ENCODE results near the gene POLR2C.
A peak's percentile ranks its signal among the peaks of the same experiment; 100 is the strongest.

Gene POLR2C

GRCh38 chr16:57462209-57462977, at the start of gene POLR2C:
Gene POLR2C, plus strand, starts transcription at chr16:57462679. Its CDS starts 46 bp downstream, at chr16:57462725.
- H3K9me3 ChIP-seq (ENCODE audit: control insufficient read depth, insufficient read depth, low read length): no peaks in the 10 kb centered on the region
- no peaks in the 10 kb centered on the region for H3K4me1 ChIP-seq (ENCODE audit: insufficient read depth, low read length)
- H3K9ac ChIP-seq (ENCODE audit: low read depth, low read length): peak within 1 kb of the TSS; percentile 63
- peaks cover 15% of the 10 kb centered on the region for H3K36me3 ChIP-seq (ENCODE audit: insufficient read depth, low read length)

GRCh38 chr16:57413301-57413730, 49.2 kb upstream of the POLR2C start:
- H3K4me1 ChIP-seq (ENCODE audit: insufficient read depth, low read length): peaks cover 5% of the 10 kb centered on the region; the same call in 1 of the 2 replicates
- H3K9ac ChIP-seq (ENCODE audit: low read depth, low read length): no peak overlapping the region
- H3K9me3 ChIP-seq (ENCODE audit: control insufficient read depth, insufficient read depth, low read length): no peaks in the 10 kb centered on the region
- H3K36me3 ChIP-seq (ENCODE audit: insufficient read depth, low read length): no peaks in the 10 kb centered on the region

- peaks cover 8% of the 10 kb centered on the region; the same call in 1 of the 2 replicates for H3K4me1 ChIP-seq (ENCODE audit: insufficient read depth, low read length)
- no peaks in the 10 kb centered on the region for H3K9me3 ChIP-seq (ENCODE audit: control insufficient read depth, insufficient read depth, low read length)
- no peak overlapping the region for H3K9ac ChIP-seq (ENCODE audit: low read depth, low read length)
- no peaks in the 10 kb centered on the region for H3K36me3 ChIP-seq (ENCODE audit: insufficient read depth, low read length)
Measured at GRCh38 chr16:57413733-57414132, 48.7 kb upstream of the POLR2C start.

- Histone ChIP-seq H3K9me3 (ENCODE audit: control insufficient read depth, insufficient read depth, low read length) (no peaks in the 10 kb centered on the region), H3K9ac (ENCODE audit: low read depth, low read length) (peak overlapping the region; percentile 44), H3K4me1 (ENCODE audit: insufficient read depth, low read length) (peaks cover 13% of the 10 kb centered on the region; the same call in 1 of the 2 replicates), H3K36me3 (ENCODE audit: insufficient read depth, low read length) (no peaks in the 10 kb centered on the region)
Measured at GRCh38 chr16:57416084-57416483, 46.4 kb upstream of the POLR2C start.

GRCh38 chr16:57419506-57419905, 43.0 kb upstream of the POLR2C start:
- H3K9ac ChIP-seq (ENCODE audit: low read depth, low read length): no peak overlapping the region

GRCh38 chr16:57422026-57422944, 40.2 kb upstream of the POLR2C start:
- Histone ChIP-seq H3K9me3 (ENCODE audit: control insufficient read depth, insufficient read depth, low read length) (no peaks in the 10 kb centered on the region), H3K9ac (ENCODE audit: low read depth, low read length) (no peak overlapping the region), H3K4me1 (ENCODE audit: insufficient read depth, low read length) (0 out of 2 replicates have a peak, but pooled peaks cover 8% of the 10 kb centered on the region), H3K36me3 (ENCODE audit: insufficient read depth, low read length) (no peaks in the 10 kb centered on the region)

More at GRCh38 chr16:57419506-57419905, 43.0 kb upstream of the POLR2C start:
- Histone ChIP-seq H3K4me1 (ENCODE audit: insufficient read depth, low read length) (peaks cover 13% of the 10 kb centered on the region; the same call in 1 of the 2 replicates), H3K36me3 (ENCODE audit: insufficient read depth, low read length) (no peaks in the 10 kb centered on the region), H3K9me3 (ENCODE audit: control insufficient read depth, insufficient read depth, low read length) (no peaks in the 10 kb centered on the region)

GRCh38 chr16:57423152-57423551, 39.3 kb upstream of the POLR2C start:
- H3K9ac ChIP-seq (ENCODE audit: low read depth, low read length): no peak overlapping the region
- H3K9me3 ChIP-seq (ENCODE audit: control insufficient read depth, insufficient read depth, low read length): no peaks in the 10 kb centered on the region
- no peaks in the 10 kb centered on the region for H3K36me3 ChIP-seq (ENCODE audit: insufficient read depth, low read length)
- 0 out of 2 replicates have a peak, but pooled peaks cover 8% of the 10 kb centered on the region for H3K4me1 ChIP-seq (ENCODE audit: insufficient read depth, low read length)

GRCh38 chr16:57424583-57424982, 37.9 kb upstream of the POLR2C start:
- Histone ChIP-seq H3K36me3 (ENCODE audit: insufficient read depth, low read length) (peaks cover 4% of the 10 kb centered on the region; the same call in 1 of the 2 replicates), H3K9ac (ENCODE audit: low read depth, low read length) (no peak overlapping the region), H3K4me1 (ENCODE audit: insufficient read depth, low read length) (no peaks in the 10 kb centered on the region), H3K9me3 (ENCODE audit: control insufficient read depth, insufficient read depth, low read length) (no peaks in the 10 kb centered on the region)

GRCh38 chr16:57426356-57426755, 36.1 kb upstream of the POLR2C start:
- Histone ChIP-seq H3K9ac (ENCODE audit: low read depth, low read length) (no peak overlapping the region), H3K4me1 (ENCODE audit: insufficient read depth, low read length) (no peaks in the 10 kb centered on the region), H3K9me3 (ENCODE audit: control insufficient read depth, insufficient read depth, low read length) (no peaks in the 10 kb centered on the region), H3K36me3 (ENCODE audit: insufficient read depth, low read length) (peaks cover 15% of the 10 kb centered on the region)

- H3K9ac ChIP-seq (ENCODE audit: low read depth, low read length): no peak overlapping the region
- no peaks in the 10 kb centered on the region for H3K9me3 ChIP-seq (ENCODE audit: control insufficient read depth, insufficient read depth, low read length)
- peaks cover 17% of the 10 kb centered on the region for H3K36me3 ChIP-seq (ENCODE audit: insufficient read depth, low read length)
- H3K4me1 ChIP-seq (ENCODE audit: insufficient read depth, low read length): no peaks in the 10 kb centered on the region
Measured at GRCh38 chr16:57427307-57427706, 35.2 kb upstream of the POLR2C start.

GRCh38 chr16:57427824-57428223, 34.7 kb upstream of the POLR2C start:
- no peaks in the 10 kb centered on the region for H3K9me3 ChIP-seq (ENCODE audit: control insufficient read depth, insufficient read depth, low read length)
- H3K36me3 ChIP-seq (ENCODE audit: insufficient read depth, low read length): peaks cover 22% of the 10 kb centered on the region
- H3K4me1 ChIP-seq (ENCODE audit: insufficient read depth, low read length): no peaks in the 10 kb centered on the region
- H3K9ac ChIP-seq (ENCODE audit: low read depth, low read length): no peak overlapping the region

GRCh38 chr16:57430955-57431354, 31.5 kb upstream of the POLR2C start:
- Histone ChIP-seq H3K4me1 (ENCODE audit: insufficient read depth, low read length) (no peaks in the 10 kb centered on the region), H3K9ac (ENCODE audit: low read depth, low read length) (no peak overlapping the region), H3K36me3 (ENCODE audit: insufficient read depth, low read length) (peaks cover 30% of the 10 kb centered on the region), H3K9me3 (ENCODE audit: control insufficient read depth, insufficient read depth, low read length) (no peaks in the 10 kb centered on the region)

- no peaks in the 10 kb centered on the region for H3K9me3 ChIP-seq (ENCODE audit: control insufficient read depth, insufficient read depth, low read length)
- no peak overlapping the region for H3K9ac ChIP-seq (ENCODE audit: low read depth, low read length)
- H3K4me1 ChIP-seq (ENCODE audit: insufficient read depth, low read length): no peaks in the 10 kb centered on the region
- H3K36me3 ChIP-seq (ENCODE audit: insufficient read depth, low read length): peaks cover 30% of the 10 kb centered on the region
Measured at GRCh38 chr16:57432505-57432904, 30.0 kb upstream of the POLR2C start.

- H3K9ac ChIP-seq (ENCODE audit: low read depth, low read length): no peak overlapping the region
- H3K4me1 ChIP-seq (ENCODE audit: insufficient read depth, low read length): no peaks in the 10 kb centered on the region
- peaks cover 30% of the 10 kb centered on the region for H3K36me3 ChIP-seq (ENCODE audit: insufficient read depth, low read length)
- H3K9me3 ChIP-seq (ENCODE audit: control insufficient read depth, insufficient read depth, low read length): no peaks in the 10 kb centered on the region
Measured at GRCh38 chr16:57432989-57433388, 29.5 kb upstream of the POLR2C start.
